ENCODE measurements around the gene RHOBTB3. TPM values are rescaled to one million over a fixed set of nuclear protein-coding genes. Genes with fewer than 3 reads are reported as not detected.

Gene RHOBTB3
- 284 and 356 TPM in 2 replicates for total RNA-seq

GRCh38 chr5:95730730-95731570 is at the start of gene RHOBTB3:
TSS of gene RHOBTB3 (plus strand) at chr5:95731336. CDS start at chr5:95731683, 347 bp downstream.

GRCh38 chr5:95682891-95683290 is 48.2 kb upstream of the RHOBTB3 start, which contains the start of gene SPATA9:
TSS of gene SPATA9 (minus strand) at chr5:95682991. CDS start at chr5:95682854, 137 bp downstream.

GRCh38 chr5:95822542-95823181 is 91.5 kb downstream of the RHOBTB3 start, which contains the start of gene GLRX:
TSS of gene GLRX (minus strand) at chr5:95822726. CDS start at chr5:95822662, 64 bp downstream.

Other genes with a start within 250 kb of the RHOBTB3 start
- 147 and 195 TPM in 2 replicates for gene SKIC3, start 176.4 kb upstream of the RHOBTB3 start, total RNA-seq
- 27.6 and 33.8 TPM in 2 replicates for gene ARSK, start 176.2 kb upstream of the RHOBTB3 start, total RNA-seq
- gene GPR150, start 111.2 kb upstream of the RHOBTB3 start, total RNA-seq, result 0.96 and 2.5 TPM in 2 replicates
- 2.1 and 4.8 TPM in 2 replicates for gene RFESD, start 84.6 kb upstream of the RHOBTB3 start, total RNA-seq
- 0.38 and 0.85 TPM in 2 replicates for gene SPATA9, start 48.3 kb upstream of the RHOBTB3 start, total RNA-seq
- gene GLRX, start 91.4 kb downstream of the RHOBTB3 start, total RNA-seq, result 58.6 and 87.0 TPM in 2 replicates
- 54.3 and 61.7 TPM in 2 replicates for gene ELL2, start 230.5 kb downstream of the RHOBTB3 start, total RNA-seq

All from regular cardiac myocyte (primary cell).